Measurements from ENCODE around the gene FGF1. TPM values are rescaled to one million over a fixed set of nuclear protein-coding genes. Genes with fewer than 3 reads are reported as not detected.

FGF1 gene
- total RNA-seq, 2 donors from 2014 or later: 11.4 to 56.7 TPM

DNA sequence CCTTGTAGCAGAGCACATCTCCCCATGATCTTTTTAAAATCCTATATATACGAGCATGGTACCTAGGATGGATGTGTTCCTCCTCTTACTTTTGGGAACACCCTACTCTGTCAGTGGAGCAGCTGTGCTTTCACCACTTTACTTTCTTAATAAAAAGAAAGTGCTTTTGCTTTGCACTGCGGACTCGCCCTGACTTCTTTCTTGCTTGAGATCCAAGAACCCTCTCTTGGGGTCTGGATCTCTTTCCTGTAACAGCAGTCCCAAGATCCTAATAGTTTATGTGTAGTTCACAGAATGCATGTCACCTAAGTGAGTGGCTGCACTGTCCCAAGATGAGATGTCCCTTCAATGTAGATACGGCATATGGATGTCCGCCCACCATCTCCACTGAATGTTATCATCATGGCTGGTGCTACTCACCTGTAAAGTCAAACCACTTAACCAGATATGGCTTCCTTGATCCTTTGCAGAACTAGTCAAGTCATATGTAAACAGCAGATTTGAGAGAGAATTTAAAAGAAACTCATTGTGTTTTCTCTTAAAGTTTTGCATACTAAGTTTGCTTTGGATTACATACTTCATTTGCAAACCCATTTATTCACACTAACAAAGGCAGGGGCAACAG lies 1.9 kb downstream of the FGF1 start:
- Histone ChIP-seq H3K27me3 (replicated peaks; ENCODE audit: insufficient read depth) (no peaks in the 10 kb centered on the region), H3K9me3 (no peaks in the 10 kb centered on the region), H3K27ac (peak overlapping the region; percentile 74 to 84), H3K4me3 (no peak overlapping the region), H3K36me3 (no peaks in the 10 kb centered on the region), H3K4me1 (ENCODE audit: control insufficient read depth in 1 of 2, low read depth in 2 of 2) (peaks cover 12 to 30% of the 10 kb centered on the region in 2 donors)
- ATAC-seq (ENCODE audit: insufficient number of reproducible peaks, low FRiP score, low read depth) (no peak), DNase-seq (ENCODE audit: low spot score) (no peak)
- TF ChIP-seq, protein P1, sequence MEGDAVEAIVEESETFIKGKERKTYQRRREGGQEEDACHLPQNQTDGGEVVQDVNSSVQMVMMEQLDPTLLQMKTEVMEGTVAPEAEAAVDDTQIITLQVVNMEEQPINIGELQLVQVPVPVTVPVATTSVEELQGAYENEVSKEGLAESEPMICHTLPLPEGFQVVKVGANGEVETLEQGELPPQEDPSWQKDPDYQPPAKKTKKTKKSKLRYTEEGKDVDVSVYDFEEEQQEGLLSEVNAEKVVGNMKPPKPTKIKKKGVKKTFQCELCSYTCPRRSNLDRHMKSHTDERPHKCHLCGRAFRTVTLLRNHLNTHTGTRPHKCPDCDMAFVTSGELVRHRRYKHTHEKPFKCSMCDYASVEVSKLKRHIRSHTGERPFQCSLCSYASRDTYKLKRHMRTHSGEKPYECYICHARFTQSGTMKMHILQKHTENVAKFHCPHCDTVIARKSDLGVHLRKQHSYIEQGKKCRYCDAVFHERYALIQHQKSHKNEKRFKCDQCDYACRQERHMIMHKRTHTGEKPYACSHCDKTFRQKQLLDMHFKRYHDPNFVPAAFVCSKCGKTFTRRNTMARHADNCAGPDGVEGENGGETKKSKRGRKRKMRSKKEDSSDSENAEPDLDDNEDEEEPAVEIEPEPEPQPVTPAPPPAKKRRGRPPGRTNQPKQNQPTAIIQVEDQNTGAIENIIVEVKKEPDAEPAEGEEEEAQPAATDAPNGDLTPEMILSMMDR (IDR thresholded peaks at IDR 0.05): no peak

DNA sequence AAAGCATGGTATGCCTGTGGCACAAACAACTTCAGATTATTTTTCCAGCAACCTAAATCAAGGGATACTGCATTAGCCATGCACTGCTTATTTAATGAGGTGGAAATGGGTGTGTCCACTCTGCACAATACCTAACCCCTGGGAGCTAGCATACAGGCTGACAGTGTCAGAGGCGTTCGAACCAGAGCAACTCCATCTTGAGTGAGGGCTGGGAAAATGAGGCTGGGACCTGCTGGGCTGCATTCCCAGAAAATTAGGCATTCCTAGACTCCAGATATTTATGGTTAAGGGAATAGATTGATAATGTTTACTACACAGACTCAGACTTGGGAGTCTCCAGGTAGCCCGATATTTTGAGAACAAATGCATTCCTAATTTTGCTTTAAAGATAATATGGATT lies 2.8 kb downstream of the FGF1 start:
- ATAC-seq (ENCODE audit: insufficient number of reproducible peaks, low FRiP score, low read depth) (no peak), DNase-seq (ENCODE audit: low spot score) (no peak)
- Histone ChIP-seq H3K9me3 (no peaks in the 10 kb centered on the region), H3K27ac (no peak overlapping the region), H3K27me3 (replicated peaks; ENCODE audit: insufficient read depth) (no peaks in the 10 kb centered on the region), H3K4me1 (ENCODE audit: control insufficient read depth in 1 of 2, low read depth in 2 of 2) (peaks cover 12 to 30% of the 10 kb centered on the region in 2 donors), H3K36me3 (no peaks in the 10 kb centered on the region), H3K4me3 (no peak overlapping the region)
- TF ChIP-seq, protein P1 (IDR thresholded peaks at IDR 0.05): no peak

DNA sequence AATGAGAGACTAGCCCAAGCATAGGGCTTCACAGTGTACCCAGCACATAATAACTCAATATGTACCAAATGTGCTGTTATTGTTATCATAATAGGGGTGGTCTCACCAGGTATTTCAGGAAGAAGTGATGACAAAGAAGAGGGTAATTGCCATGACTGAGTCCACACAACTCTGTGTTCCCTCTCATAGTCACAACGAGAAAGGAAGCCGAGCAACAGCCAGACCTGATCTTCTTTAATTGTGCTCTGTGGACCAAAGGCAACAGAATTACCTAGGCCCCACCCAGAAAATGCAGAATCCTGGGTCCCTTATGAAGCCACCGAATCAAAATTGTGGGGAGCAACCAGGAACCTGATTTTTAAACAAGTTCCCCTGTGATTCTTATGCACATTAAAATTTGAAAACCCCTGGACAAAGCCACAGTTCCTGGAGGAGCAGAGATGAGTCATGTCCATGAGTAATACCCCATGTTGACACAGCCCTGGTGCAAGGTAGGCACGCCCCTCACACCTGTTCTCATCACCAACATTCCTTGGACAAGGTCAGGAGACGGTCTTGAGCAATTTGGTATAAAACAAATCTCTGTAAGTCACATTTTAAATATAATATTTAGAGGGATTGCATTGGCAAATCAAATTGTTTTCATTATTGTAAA lies 5.2 kb downstream of the FGF1 start:
- Histone ChIP-seq H3K4me1 (ENCODE audit: control insufficient read depth in 1 of 2, low read depth in 2 of 2) (peaks cover 8 to 19% of the 10 kb centered on the region in 2 donors), H3K36me3 (no peaks in the 10 kb centered on the region), H3K9me3 (no peaks in the 10 kb centered on the region), H3K27me3 (replicated peaks; ENCODE audit: insufficient read depth) (no peaks in the 10 kb centered on the region), H3K4me3 (no peak overlapping the region), H3K27ac (no peak overlapping the region)
- ATAC-seq (ENCODE audit: insufficient number of reproducible peaks, low FRiP score, low read depth) (no peak), DNase-seq (ENCODE audit: low spot score) (no peak)
- TF ChIP-seq, protein P1 (IDR thresholded peaks at IDR 0.05): no peak

DNA sequence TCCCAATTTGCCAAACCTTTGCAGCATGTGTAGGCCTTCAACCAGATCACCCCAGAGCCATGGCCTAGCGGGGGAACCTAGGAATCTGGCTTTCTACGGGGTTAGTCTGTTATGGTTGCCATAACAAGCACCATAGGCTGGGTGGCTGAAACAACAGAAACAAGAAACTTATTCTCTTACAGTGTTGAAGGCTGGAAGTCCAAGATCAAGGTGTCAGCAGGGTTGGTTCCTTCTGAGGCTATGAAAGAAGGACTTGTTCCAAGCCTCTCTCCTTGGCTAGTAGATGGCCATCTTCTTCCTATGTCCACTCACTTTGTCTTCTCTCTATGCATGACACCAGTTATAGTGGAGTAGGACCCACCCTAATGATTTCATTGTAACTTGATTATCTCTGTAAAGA lies 6.1 kb downstream of the FGF1 start:
- Histone ChIP-seq H3K27ac (no peak overlapping the region), H3K27me3 (replicated peaks; ENCODE audit: insufficient read depth) (no peaks in the 10 kb centered on the region), H3K4me3 (no peak overlapping the region), H3K4me1 (ENCODE audit: control insufficient read depth in 1 of 2, low read depth in 2 of 2) (peaks cover 0 to 12% of the 10 kb centered on the region in 2 donors), H3K9me3 (no peaks in the 10 kb centered on the region), H3K36me3 (no peaks in the 10 kb centered on the region)
- DNase-seq (ENCODE audit: low spot score): no peak
- ATAC-seq (ENCODE audit: insufficient number of reproducible peaks, low FRiP score, low read depth): no peak
- TF ChIP-seq, protein P1 (IDR thresholded peaks at IDR 0.05): no peak

DNA sequence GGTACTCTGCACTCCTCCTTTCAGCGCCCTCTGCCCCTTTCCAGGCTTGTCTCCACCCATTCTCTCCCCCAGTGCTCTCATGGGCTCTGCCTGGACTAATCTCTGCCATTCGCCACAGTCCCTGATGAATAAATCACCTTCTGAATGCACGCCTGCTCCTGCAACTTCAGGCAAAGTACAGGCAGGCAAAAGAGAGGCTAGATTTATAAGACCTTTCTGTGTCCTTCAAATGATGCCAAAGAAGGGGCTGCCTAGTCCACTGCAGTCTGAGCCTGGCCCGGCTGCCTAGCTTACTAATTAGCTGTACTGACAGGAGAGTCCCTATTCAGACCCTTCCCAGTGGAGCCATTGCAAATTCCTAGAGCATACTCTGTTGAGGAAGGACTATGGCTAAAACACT lies 7.4 kb downstream of the FGF1 start:
- TF ChIP-seq, protein P1 (IDR thresholded peaks at IDR 0.05): no peak
- H3K4me3 ChIP-seq: no peak overlapping the region
- no peaks in the 10 kb centered on the region for H3K9me3 ChIP-seq
- DNase-seq (ENCODE audit: low spot score) (no peak), ATAC-seq (ENCODE audit: insufficient number of reproducible peaks, low FRiP score, low read depth) (no peak)
- no peak overlapping the region for H3K27ac ChIP-seq
- H3K27me3 ChIP-seq (replicated peaks; ENCODE audit: insufficient read depth): no peaks in the 10 kb centered on the region
- H3K4me1 ChIP-seq (ENCODE audit: control insufficient read depth in 1 of 2, low read depth in 2 of 2): peaks cover 0 to 10% of the 10 kb centered on the region in 2 donors
- no peaks in the 10 kb centered on the region for H3K36me3 ChIP-seq
